Duodenal mucosa (tissue), 2 donors: ENCODE results near the gene ATP5F1A.
"Not testable (repeated sequence)": the region's sequence is repeated elsewhere in the genome, so short reads cannot be mapped to it uniquely, and the experiment has no call there.

ENCODE experiments used
- H3K27ac ChIP-seq: one replicate; pipeline ENCODE4 v1.7.0; 2013; ENCODE audit warnings: low read depth, low read length
- H3K27me3 ChIP-seq, 2 donors: one replicate each; pipeline ENCODE4 v1.7.0; 2013; ENCODE audit warnings: low read length in 2 of 2, control low read depth in 1 of 2; ENCODE audit not compliant: insufficient read depth in 2 of 2, control insufficient read depth in 1 of 2
- H3K36me3 ChIP-seq, 2 donors: one replicate each; pipeline ENCODE4 v1.7.0; 2013; ENCODE audit warnings: low read length in 2 of 2, control low read depth in 1 of 2; ENCODE audit not compliant: insufficient read depth in 2 of 2, control insufficient read depth in 1 of 2
- H3K4me1 ChIP-seq, 2 donors: one replicate each; pipeline ENCODE4 v1.7.0; 2013; ENCODE audit warnings: low read length in 2 of 2, control low read depth in 1 of 2; ENCODE audit not compliant: insufficient read depth in 2 of 2, control insufficient read depth in 1 of 2
- H3K4me3 ChIP-seq, 2 donors: one replicate each; pipeline ENCODE4 v1.7.0; 2013; ENCODE audit warnings: low read length in 2 of 2, low read depth in 1 of 2
- H3K9ac ChIP-seq, 2 donors: one replicate each; pipeline ENCODE4 v1.7.0; 2013; ENCODE audit warnings: low read length in 2 of 2, low read depth in 1 of 2
- H3K9me3 ChIP-seq, 2 donors: one replicate each; pipeline ENCODE4 v1.7.0; 2013; ENCODE audit warnings: low read length in 2 of 2, control low read depth in 1 of 2; ENCODE audit not compliant: control insufficient read depth in 1 of 2

Gene ATP5F1A

GRCh38 chr18:46050268-46050667 is 47.8 kb downstream of the ATP5F1A start:
- no peaks in the 10 kb centered on the region for H3K27me3 ChIP-seq
- H3K27ac ChIP-seq, result no peak overlapping the region
- H3K4me1 ChIP-seq, result peaks cover 0 to 3% of the 10 kb centered on the region in 2 donors
- no peaks in the 10 kb centered on the region for H3K36me3 ChIP-seq
- no peaks in the 10 kb centered on the region for H3K9me3 ChIP-seq
- no peak overlapping the region for H3K9ac ChIP-seq
- no peak overlapping the region for H3K4me3 ChIP-seq

GRCh38 chr18:46048641-46049040 is 49.5 kb downstream of the ATP5F1A start:
- Histone ChIP-seq H3K27me3 (no peaks in the 10 kb centered on the region), H3K36me3 (no peaks in the 10 kb centered on the region), H3K27ac (no peak overlapping the region), H3K9me3 (no peaks in the 10 kb centered on the region), H3K4me1 (peaks cover 0 to 3% of the 10 kb centered on the region in 2 donors), H3K4me3 (no peak overlapping the region), H3K9ac (no peak overlapping the region)

DNA sequence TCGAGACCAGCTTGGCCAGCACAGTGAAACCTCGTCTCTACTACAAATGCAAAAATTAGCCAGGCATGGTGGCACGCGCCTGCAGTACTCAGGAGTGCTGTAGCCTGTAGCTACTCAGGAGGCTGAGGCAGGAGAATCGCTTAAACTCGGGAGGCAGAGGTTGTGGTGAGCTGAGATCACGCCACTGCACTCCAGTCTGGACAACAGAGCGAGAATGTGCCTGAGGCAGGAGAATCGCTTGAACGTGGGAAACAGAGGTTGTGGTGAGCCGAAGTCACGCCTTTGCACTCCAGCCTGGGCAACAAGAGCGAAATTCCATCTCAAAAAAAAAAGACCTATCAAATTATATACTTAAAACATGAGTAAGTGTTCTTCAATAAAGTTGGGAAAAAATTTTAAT is 50.7 kb downstream of the ATP5F1A start:
- not testable (repeated sequence) for H3K4me1 ChIP-seq, H3K27ac ChIP-seq, H3K27me3 ChIP-seq, H3K4me3 ChIP-seq, H3K9ac ChIP-seq, H3K9me3 ChIP-seq, H3K36me3 ChIP-seq

DNA sequence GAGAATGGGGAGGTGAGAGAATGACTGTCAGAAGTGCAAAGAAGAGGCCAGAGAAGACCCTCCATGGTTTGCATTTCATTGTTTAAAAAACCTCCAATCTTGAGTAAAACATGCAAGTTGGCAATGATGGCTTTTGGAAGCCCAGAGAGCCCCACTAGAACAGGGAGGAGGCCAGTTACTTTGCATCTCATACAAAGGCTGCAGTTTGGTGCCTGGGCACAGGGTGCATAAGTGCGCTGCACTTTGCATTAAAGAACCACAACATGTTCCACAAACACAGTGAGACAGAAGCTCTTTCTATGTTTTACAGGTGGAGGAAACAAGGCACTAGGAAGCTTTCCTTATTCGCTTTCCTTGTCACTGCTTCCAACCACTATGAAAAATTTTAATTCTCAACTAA is 51.4 kb downstream of the ATP5F1A start:
- H3K9ac ChIP-seq, result no peak overlapping the region
- no peak overlapping the region for H3K4me3 ChIP-seq
- H3K27me3 ChIP-seq, result no peaks in the 10 kb centered on the region
- no peaks in the 10 kb centered on the region for H3K36me3 ChIP-seq
- H3K4me1 ChIP-seq, result no peaks in the 10 kb centered on the region
- no peaks in the 10 kb centered on the region for H3K9me3 ChIP-seq
- H3K27ac ChIP-seq, result no peak overlapping the region

DNA sequence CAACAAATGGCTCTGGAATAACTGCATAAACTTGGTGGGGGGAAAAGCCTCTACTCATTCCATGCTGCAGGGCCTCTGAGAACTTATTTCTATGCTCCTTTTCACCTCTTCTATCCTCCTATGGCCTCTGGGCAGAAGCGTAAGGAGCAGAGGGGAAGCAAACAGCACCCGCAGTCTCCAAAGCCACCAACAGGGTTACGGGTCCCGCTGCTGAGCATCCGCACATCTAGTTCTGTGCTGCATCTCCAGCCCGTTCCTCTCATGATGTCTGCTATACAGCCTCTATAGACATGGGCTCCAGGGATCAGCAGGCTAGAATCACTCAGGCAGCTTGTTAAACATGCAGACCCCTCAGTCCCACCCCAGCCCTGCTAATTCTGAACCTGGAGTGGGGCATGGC is 52.0 kb downstream of the ATP5F1A start:
- Histone ChIP-seq H3K4me3 (no peak overlapping the region), H3K36me3 (no peaks in the 10 kb centered on the region), H3K9me3 (no peaks in the 10 kb centered on the region), H3K4me1 (no peaks in the 10 kb centered on the region), H3K27me3 (no peaks in the 10 kb centered on the region), H3K9ac (no peak overlapping the region), H3K27ac (no peak overlapping the region)

DNA sequence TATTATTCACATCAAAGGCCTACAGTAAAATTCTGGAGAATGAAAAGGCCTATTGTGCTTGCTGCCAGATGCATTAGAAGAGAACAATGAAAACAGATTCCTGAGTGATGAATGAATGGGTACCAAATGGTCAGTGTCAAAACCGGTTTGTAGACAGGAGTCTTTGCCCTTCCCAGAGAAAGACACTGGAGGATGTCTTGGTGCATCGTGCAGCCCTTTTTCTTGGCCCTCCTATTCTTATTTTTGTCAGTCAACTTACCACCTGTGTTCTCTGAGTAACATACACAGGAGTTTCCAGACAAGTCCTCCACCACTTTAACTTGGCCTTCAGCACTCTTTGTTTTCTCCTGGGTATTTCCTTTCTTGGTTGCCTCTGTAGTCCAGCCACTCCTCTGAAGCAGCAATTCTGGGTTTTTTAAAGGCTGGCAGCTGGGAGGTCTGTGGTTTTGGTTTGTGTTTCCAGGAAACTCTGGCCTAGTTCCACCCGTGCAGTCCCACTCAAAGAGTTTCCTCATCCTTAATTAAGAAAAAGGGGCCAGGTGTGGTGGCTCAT is 55.4 kb downstream of the ATP5F1A start:
- Histone ChIP-seq H3K9me3 (no peaks in the 10 kb centered on the region), H3K9ac (no peak overlapping the region), H3K4me3 (no peak overlapping the region), H3K27me3 (no peaks in the 10 kb centered on the region), H3K27ac (no peak overlapping the region), H3K36me3 (no peaks in the 10 kb centered on the region), H3K4me1 (no peaks in the 10 kb centered on the region)

DNA sequence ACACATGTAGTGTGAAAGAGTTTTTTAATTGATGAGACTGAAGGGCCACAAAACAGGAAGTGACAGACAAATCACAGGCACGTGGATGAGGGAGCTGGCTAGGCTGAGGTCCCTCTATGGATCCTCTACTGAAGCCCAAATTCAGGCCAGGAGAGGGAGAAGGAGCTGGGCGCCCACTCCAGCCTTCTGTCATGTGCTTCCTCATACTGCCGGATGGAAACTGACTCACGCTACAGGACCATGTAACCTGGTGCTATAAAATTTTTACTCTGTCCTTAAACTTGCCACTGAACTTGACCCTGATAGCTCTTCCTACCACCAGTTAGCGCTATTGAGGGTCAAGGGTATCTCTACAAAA is 57.4 kb downstream of the ATP5F1A start:
- no peak overlapping the region for H3K9ac ChIP-seq
- no peaks in the 10 kb centered on the region for H3K4me1 ChIP-seq
- no peaks in the 10 kb centered on the region for H3K9me3 ChIP-seq
- no peak overlapping the region for H3K4me3 ChIP-seq
- H3K27me3 ChIP-seq, result no peaks in the 10 kb centered on the region
- no peaks in the 10 kb centered on the region for H3K36me3 ChIP-seq
- H3K27ac ChIP-seq, result no peak overlapping the region

DNA sequence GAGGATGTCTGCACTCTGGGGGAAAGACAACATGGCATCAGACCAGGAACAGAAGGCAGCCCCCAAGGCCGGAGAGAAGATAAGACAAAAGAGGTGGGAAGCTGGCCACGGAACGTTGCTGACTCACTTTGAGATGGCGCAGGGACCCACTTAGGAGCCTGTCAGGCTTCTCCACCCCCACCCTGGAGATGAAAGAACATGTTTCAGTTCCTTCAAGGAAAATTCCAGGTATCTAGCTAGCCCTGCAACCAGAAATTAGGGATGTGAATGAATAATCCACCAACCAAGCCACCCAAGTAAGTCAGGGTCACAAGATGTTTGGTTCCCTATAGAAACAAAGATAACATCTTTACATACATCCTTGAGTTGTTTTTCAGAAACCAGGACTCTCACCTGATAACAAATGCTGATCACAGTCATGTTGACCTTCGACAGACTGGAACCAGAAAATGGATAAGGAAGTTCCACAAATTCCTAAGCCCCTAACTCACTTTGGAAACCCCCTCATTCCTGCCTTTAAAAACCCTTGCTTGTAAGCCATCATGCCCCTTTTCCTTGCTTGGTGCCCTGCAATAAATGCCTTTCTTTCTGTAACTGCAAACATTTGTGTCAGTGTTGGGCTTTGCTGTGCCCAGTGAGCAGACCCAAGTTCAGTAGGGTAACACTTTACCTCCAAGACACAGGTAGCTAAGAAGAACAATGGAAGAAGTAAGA is 57.9 kb downstream of the ATP5F1A start:
- H3K27ac ChIP-seq, result no peak overlapping the region
- H3K4me3 ChIP-seq, result no peak overlapping the region
- no peaks in the 10 kb centered on the region for H3K9me3 ChIP-seq
- no peak overlapping the region for H3K9ac ChIP-seq
- H3K36me3 ChIP-seq, result no peaks in the 10 kb centered on the region
- H3K4me1 ChIP-seq, result no peaks in the 10 kb centered on the region
- H3K27me3 ChIP-seq, result no peaks in the 10 kb centered on the region

- Histone ChIP-seq H3K4me1 (no peaks in the 10 kb centered on the region), H3K27me3 (no peaks in the 10 kb centered on the region), H3K9ac (no peak overlapping the region), H3K27ac (no peak overlapping the region), H3K9me3 (no peaks in the 10 kb centered on the region), H3K36me3 (no peaks in the 10 kb centered on the region), H3K4me3 (no peak overlapping the region)
Observed at GRCh38 chr18:46037512-46038305, 60.4 kb downstream of the ATP5F1A start.
